SU-DHL-6 (cell line): ENCODE measurements around the gene ZNF594.

Experiments
- H2AFZ ChIP-seq: fragments of 200-600 bp; sonication (generic); 2 replicates; pipeline ENCODE4 v1.6.1; 2014; ENCODE audit warnings: low read depth, mild to moderate bottlenecking, moderate library complexity, mixed read lengths, antibody characterized with exemption, low read length; ENCODE audit not compliant: severe bottlenecking
- H3F3A ChIP-seq: fragments of 200-600 bp; shearing (Covaris generic); 2 replicates; pipeline ENCODE4 v1.6.0; 2016; ENCODE audit warnings: antibody characterized with exemption, mild to moderate bottlenecking; ENCODE audit not compliant: insufficient read depth
- H3K27ac ChIP-seq: fragments of 200-600 bp; sonication (generic); 2 replicates; pipeline ENCODE4 v1.5.1; 2016; ENCODE audit warnings: low read depth, mild to moderate bottlenecking, low read length, moderate library complexity, mixed read lengths
- H3K27me3 ChIP-seq: fragments of 200-600 bp; sonication (generic), shearing (Covaris generic); 2 replicates; pipeline ENCODE4 v1.6.0; 2014; ENCODE audit warnings: mild to moderate bottlenecking, low read length
- H3K36me3 ChIP-seq: fragments of 200-600 bp; sonication (generic); 2 replicates; pipeline ENCODE4 v1.6.1; 2014; ENCODE audit warnings: mild to moderate bottlenecking, low read length, mixed read lengths
- H3K4me2 ChIP-seq: fragments of 300-600, 200-600 bp; shearing (Covaris generic), sonication (generic); 2 replicates; pipeline ENCODE4 v1.6.0; 2014; ENCODE audit warnings: low read length, low read depth, mild to moderate bottlenecking; ENCODE audit not compliant: poor library complexity, severe bottlenecking
- H3K4me3 ChIP-seq: fragments of 200-600 bp; sonication (generic); 2 replicates; pipeline ENCODE4 v1.5.1; 2014; ENCODE audit warnings: antibody characterized with exemption, low read length, mild to moderate bottlenecking, mixed read lengths; ENCODE audit not compliant: insufficient read depth, poor library complexity, severe bottlenecking
- H3K79me2 ChIP-seq: fragments of 200-600 bp; sonication (generic); 2 replicates; pipeline ENCODE4 v1.6.1; 2014; ENCODE audit warnings: mild to moderate bottlenecking, low read length, moderate library complexity; ENCODE audit not compliant: insufficient read depth
- H3K9ac ChIP-seq: fragments of 200-600 bp; sonication (generic); 2 replicates; pipeline ENCODE4 v1.7.0; 2014; ENCODE audit warnings: mild to moderate bottlenecking, low read length
- H3K9me2 ChIP-seq: fragments of 200-600 bp; sonication (generic); replicated peaks from 2 replicates; pipeline ENCODE4 v1.6.1; 2014; ENCODE audit warnings: low read length; ENCODE audit not compliant: insufficient read depth
- H3K9me3 ChIP-seq: fragments of 200-600 bp; sonication (generic); 2 replicates; pipeline ENCODE4 v1.6.1; 2014; ENCODE audit warnings: low read length, mixed read lengths; ENCODE audit not compliant: insufficient read depth
- H4K20me1 ChIP-seq: fragments of 200-600 bp; sonication (generic); 2 replicates; pipeline ENCODE4 v1.6.1; 2014; ENCODE audit warnings: low read depth, mild to moderate bottlenecking, antibody characterized with exemption, low read length, moderate library complexity, mixed read lengths
- CTCF ChIP-seq: fragments of 200-600 bp; sonication (generic); IDR thresholded peaks from one replicate; pipeline ENCODE4 v1.5.1; 2017; ENCODE audit warnings: antibody characterized with exemption, mild to moderate bottlenecking, low read length, moderate library complexity; ENCODE audit not compliant: insufficient read depth, poor library complexity, severe bottlenecking
- EZH2phosphoT487 ChIP-seq: fragments of 200-600 bp; sonication (generic), shearing (Covaris generic); conservative IDR thresholded peaks from 2 replicates; pipeline ENCODE4 v1.6.1; 2018; ENCODE audit warnings: mild to moderate bottlenecking, antibody characterized with exemption, low read length, moderate library complexity, mixed read lengths

Gene ZNF594

DNA sequence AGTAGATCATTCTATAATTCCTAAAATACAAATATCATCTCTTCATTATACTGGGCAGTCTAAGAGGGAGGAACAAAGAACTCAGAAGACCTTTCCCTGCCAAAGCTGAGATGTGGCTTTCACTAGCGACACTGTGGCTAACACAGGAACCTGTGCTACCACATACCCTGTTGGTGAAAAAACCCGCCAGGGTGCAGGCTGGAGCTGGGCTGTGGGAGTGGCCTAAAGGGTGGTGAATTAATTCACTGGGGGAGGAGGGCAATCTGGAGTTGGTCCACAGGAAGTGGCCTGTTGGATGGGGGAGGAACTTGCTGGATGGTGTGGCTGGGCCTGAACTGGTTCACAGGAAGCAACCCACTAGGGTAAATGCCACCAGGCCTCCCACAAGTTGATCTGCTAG lies 7.4 kb downstream of the ZNF594 start:
- H3K9me3 ChIP-seq, result peaks cover 58% of the 10 kb centered on the region
- no peak overlapping the region for H2AFZ ChIP-seq
- TF ChIP-seq EZH2phosphoT487, result no peak
- TF ChIP-seq CTCF, result no peak
- H3F3A ChIP-seq, result no peaks in the 10 kb centered on the region
- H3K4me3 ChIP-seq, result no peak overlapping the region
- no peaks in the 10 kb centered on the region for H4K20me1 ChIP-seq
- H3K27ac ChIP-seq, result no peak overlapping the region
- peaks cover 1% of the 10 kb centered on the region for H3K79me2 ChIP-seq
- peaks cover 48% of the 10 kb centered on the region for H3K36me3 ChIP-seq
- no peak overlapping the region for H3K4me2 ChIP-seq
- no peaks in the 10 kb centered on the region for H3K9me2 ChIP-seq
- no peak overlapping the region for H3K9ac ChIP-seq
- H3K27me3 ChIP-seq, result no peaks in the 10 kb centered on the region

DNA sequence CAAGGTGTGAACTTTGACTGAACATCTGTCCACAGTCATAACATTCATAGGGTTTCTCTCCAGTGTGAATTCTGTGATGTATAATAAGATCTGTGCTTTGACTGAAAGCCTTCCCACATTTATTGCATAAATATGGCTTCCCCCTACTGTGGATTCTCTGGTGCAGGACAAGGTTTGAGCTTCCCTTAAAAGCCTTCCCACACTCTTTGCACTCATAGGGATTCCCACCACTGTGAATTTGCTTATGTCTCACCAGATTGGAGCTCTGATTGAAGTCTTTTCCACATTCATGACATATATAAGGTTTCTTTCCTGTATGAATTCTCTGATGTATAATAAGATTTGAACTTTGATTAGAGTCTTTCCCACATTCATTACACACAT lies 8.3 kb downstream of the ZNF594 start:
- Histone ChIP-seq H3K9ac (no peak overlapping the region), H3K9me3 (peaks cover 66% of the 10 kb centered on the region), H2AFZ (no peak overlapping the region), H3K9me2 (no peaks in the 10 kb centered on the region), H3K36me3 (peaks cover 49% of the 10 kb centered on the region), H3K79me2 (no peaks in the 10 kb centered on the region; the same call in 1 of the 2 replicates), H3K27me3 (no peaks in the 10 kb centered on the region), H3F3A (no peaks in the 10 kb centered on the region), H3K4me3 (no peak overlapping the region), H3K27ac (no peak overlapping the region), H4K20me1 (no peaks in the 10 kb centered on the region), H3K4me2 (no peak overlapping the region)
- TF ChIP-seq CTCF (no peak), EZH2phosphoT487 (no peak)

GRCh38 chr17:5182597-5183409 lies 8.9 kb downstream of the ZNF594 start:
- peaks cover 49% of the 10 kb centered on the region for H3K36me3 ChIP-seq
- H3K9me3 ChIP-seq, result peaks cover 69% of the 10 kb centered on the region
- H3K4me3 ChIP-seq, result no peak overlapping the region
- no peak for TF ChIP-seq CTCF
- TF ChIP-seq EZH2phosphoT487, result no peak
- no peaks in the 10 kb centered on the region; the same call in 1 of the 2 replicates for H3K79me2 ChIP-seq
- H3K27ac ChIP-seq, result no peak overlapping the region
- no peaks in the 10 kb centered on the region for H4K20me1 ChIP-seq
- H3K4me2 ChIP-seq, result no peak overlapping the region
- no peaks in the 10 kb centered on the region for H3K9me2 ChIP-seq
- H2AFZ ChIP-seq, result no peak overlapping the region
- H3K27me3 ChIP-seq, result no peaks in the 10 kb centered on the region
- no peaks in the 10 kb centered on the region for H3F3A ChIP-seq
- H3K9ac ChIP-seq, result no peak overlapping the region
